HL-60 (cell line): ENCODE results near the gene PRDM15.

Experiments
- DNase-seq, 2 experiments: peaks; one replicate each; pipeline ENCODE4 v3.0.0-alpha.2; 2010 to 2020; ENCODE audit warnings: low read depth in 1 of 2, low spot score in 1 of 2
- H3K27ac ChIP-seq: fragments of 250-450 bp; sonication (Bioruptor Pico); replicated peaks from 2 replicates; pipeline ENCODE4 v1.5.1; 2020; ENCODE audit warnings: mild to moderate bottlenecking, moderate library complexity
- H3K27me3 ChIP-seq: fragments of 250-450 bp; sonication (Bioruptor Pico); 2 replicates; pipeline ENCODE4 v1.5.1; 2021; ENCODE audit warnings: mild to moderate bottlenecking, moderate library complexity; ENCODE audit not compliant: insufficient read depth, poor library complexity, severe bottlenecking
- H3K4me3 ChIP-seq: replicated peaks from 2 replicates; pipeline ENCODE4 v1.5.1; 2011; ENCODE audit warnings: mild to moderate bottlenecking, control low read depth, low read length; ENCODE audit not compliant: insufficient read depth
- GABPA ChIP-seq: IDR thresholded peaks from 2 replicates; pipeline ENCODE4 v1.6.1; 2012; ENCODE audit warnings: low read depth
- POLR2AphosphoS5 ChIP-seq: IDR thresholded peaks from 2 replicates; pipeline ENCODE4 v1.6.1; 2012; ENCODE audit warnings: low read depth
- REST ChIP-seq: IDR thresholded peaks from 2 replicates; pipeline ENCODE4 v1.6.1; 2012; ENCODE audit warnings: low read depth; ENCODE audit not compliant: insufficient replicate concordance
- SPI1 ChIP-seq: IDR thresholded peaks from 2 replicates; pipeline ENCODE4 v1.6.1; 2012; ENCODE audit warnings: low read depth, mild to moderate bottlenecking, borderline replicate concordance
- TF ChIP-seq, protein P1 (sequence below): IDR thresholded peaks from one replicate; pipeline ENCODE4 v1.5.1; 2011; ENCODE audit warnings: low read length, control low read depth, inconsistent platforms; ENCODE audit not compliant: insufficient read depth

Gene PRDM15

DNA sequence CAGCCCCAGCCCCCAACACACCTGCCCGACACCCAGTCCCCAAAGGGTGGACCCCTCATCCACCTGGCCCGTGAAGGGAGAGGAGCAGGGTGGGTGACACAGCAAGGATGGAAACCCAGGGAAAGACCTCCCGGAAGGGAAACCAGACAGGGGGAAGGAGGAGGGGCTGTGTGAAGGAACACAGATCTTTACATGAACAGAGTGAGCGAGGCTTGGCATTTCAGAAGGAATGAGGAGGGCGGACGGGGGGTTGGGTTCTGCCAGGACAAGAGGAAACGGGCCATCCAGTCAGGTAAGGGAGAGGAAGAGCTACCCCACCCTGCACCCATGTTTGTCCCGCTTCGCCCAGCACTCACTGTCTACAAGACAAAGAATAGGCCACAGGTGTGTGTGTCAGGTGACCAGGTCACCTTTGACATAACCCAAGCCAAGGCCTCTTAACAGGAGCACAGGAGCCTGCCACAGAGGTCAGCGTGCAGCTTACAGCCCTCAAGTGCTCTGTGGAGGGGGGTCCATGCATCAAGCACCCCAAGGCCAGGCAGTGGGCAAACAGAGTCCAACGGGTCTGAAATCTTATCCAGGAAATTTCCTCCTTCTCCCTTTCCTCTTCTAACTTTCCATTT, 18.0 kb upstream of the PRDM15 start:
- no peak overlapping the region for H3K4me3 ChIP-seq
- DNase-seq, result no peak
- H3K27me3 ChIP-seq, result no peaks in the 10 kb centered on the region
- TF ChIP-seq, protein P1, sequence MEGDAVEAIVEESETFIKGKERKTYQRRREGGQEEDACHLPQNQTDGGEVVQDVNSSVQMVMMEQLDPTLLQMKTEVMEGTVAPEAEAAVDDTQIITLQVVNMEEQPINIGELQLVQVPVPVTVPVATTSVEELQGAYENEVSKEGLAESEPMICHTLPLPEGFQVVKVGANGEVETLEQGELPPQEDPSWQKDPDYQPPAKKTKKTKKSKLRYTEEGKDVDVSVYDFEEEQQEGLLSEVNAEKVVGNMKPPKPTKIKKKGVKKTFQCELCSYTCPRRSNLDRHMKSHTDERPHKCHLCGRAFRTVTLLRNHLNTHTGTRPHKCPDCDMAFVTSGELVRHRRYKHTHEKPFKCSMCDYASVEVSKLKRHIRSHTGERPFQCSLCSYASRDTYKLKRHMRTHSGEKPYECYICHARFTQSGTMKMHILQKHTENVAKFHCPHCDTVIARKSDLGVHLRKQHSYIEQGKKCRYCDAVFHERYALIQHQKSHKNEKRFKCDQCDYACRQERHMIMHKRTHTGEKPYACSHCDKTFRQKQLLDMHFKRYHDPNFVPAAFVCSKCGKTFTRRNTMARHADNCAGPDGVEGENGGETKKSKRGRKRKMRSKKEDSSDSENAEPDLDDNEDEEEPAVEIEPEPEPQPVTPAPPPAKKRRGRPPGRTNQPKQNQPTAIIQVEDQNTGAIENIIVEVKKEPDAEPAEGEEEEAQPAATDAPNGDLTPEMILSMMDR, result no peak
- no peak for TF ChIP-seq GABPA
- no peak for TF ChIP-seq REST
- no peak for TF ChIP-seq SPI1
- TF ChIP-seq POLR2AphosphoS5, result no peak
- no peak overlapping the region for H3K27ac ChIP-seq

- DNase-seq, result no peak
- TF ChIP-seq GABPA (no peak), POLR2AphosphoS5 (no peak), SPI1 (no peak), REST (no peak)
Observed at GRCh38 chr21:41895643-41896493, 16.7 kb upstream of the PRDM15 start.

GRCh38 chr21:41894922-41895557, 15.9 kb upstream of the PRDM15 start:
- no peak for DNase-seq
- H3K27me3 ChIP-seq, result no peaks in the 10 kb centered on the region
- no peak overlapping the region for H3K27ac ChIP-seq
- TF ChIP-seq SPI1, result no peak
- no peak for TF ChIP-seq POLR2AphosphoS5
- no peak for TF ChIP-seq GABPA
- TF ChIP-seq REST, result no peak
- TF ChIP-seq, protein P1, result no peak
- no peak overlapping the region for H3K4me3 ChIP-seq

More at GRCh38 chr21:41895643-41896493, 16.7 kb upstream of the PRDM15 start:
- H3K4me3 ChIP-seq, result no peak overlapping the region
- no peak overlapping the region for H3K27ac ChIP-seq
- no peaks in the 10 kb centered on the region for H3K27me3 ChIP-seq
